Cardiac muscle cell (in vitro differentiated cells and primary cell): Measurements from ENCODE around the gene BCAP31. TPM values are rescaled to one million over a fixed set of nuclear protein-coding genes. Genes with fewer than 3 reads are reported as not detected.
"Not testable (repeated sequence)": the region's sequence is repeated elsewhere in the genome, so short reads cannot be mapped to it uniquely, and the experiment has no call there.

Source experiments
- DNase-seq, 2 donors: peaks; one replicate each; pipeline versions ENCODE4 v3.0.0 to v3.0.0-alpha.2; 2010 to 2017; ENCODE audit warnings: low read depth in 1 of 2, low spot score in 1 of 2
- H3K27ac ChIP-seq: fragments of 200-600 bp; sonication (generic); 2 replicates; pipeline ENCODE4 v1.5.1; 2016
- H3K27me3 ChIP-seq: fragments of 200-600 bp; sonication (generic); 2 replicates; pipeline ENCODE4 v1.6.0; 2016; ENCODE audit warnings: control low read depth
- H3K36me3 ChIP-seq: fragments of 200-600 bp; sonication (generic); 2 replicates; pipeline ENCODE4 v1.5.1; 2016; ENCODE audit warnings: control low read depth
- H3K4me1 ChIP-seq: fragments of 200-600 bp; sonication (generic); 2 replicates; pipeline ENCODE4 v1.8.1; 2017; ENCODE audit warnings: low read depth, mild to moderate bottlenecking, mixed run types
- H3K4me3 ChIP-seq: fragments of 200-600 bp; sonication (generic); 2 replicates; pipeline ENCODE4 v1.5.1; 2016; ENCODE audit warnings: mild to moderate bottlenecking
- H3K9me3 ChIP-seq: fragments of 200-600 bp; sonication (generic); 2 replicates; pipeline ENCODE4 v1.5.1; 2017; ENCODE audit warnings: low read depth, mild to moderate bottlenecking, control low read depth
- polyA plus RNA-seq: library from polyadenylated mRNA; unstranded; fragments of >200 nt; fragmentation: Nextera tagmentation; extraction: Ambion mirVana; gene quantifications from 2 replicates; pipeline ENCODE4 v1.2.1, GENCODE V29; 2016
- total RNA-seq: library from RNA; depleted of rRNA; stranded (reverse); fragments of >200 nt; gene quantifications from 2 replicates; pipeline ENCODE4 v1.2.3, GENCODE V29; 2016
- TF ChIP-seq, protein P1 (sequence below): IDR thresholded peaks from 2 replicates; pipeline ENCODE4 v1.5.1; 2012; ENCODE audit warnings: low read depth, mild to moderate bottlenecking, low read length

The BCAP31 gene
- total and polyA plus RNA-seq, 2 experiments from 2014 or later = 74.7 to 269 TPM

DNA sequence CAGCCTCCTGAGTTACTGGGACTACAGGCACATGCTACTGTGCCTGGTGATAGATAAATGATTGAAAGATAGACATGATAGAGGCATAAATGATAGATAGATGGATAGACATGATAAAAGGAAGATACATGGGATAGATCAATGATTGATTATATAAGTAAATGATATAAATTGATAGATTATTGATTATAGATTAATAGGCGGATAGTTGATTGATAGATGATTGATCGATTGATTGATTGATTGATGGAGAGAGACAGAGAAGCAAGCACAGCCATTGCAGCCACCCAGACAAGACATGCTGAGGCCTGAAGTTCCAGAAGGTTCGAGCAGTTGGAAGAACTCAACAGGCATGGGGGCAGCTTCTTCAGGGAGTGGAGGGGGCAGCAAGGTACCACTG lies 22.2 kb upstream of the BCAP31 start:
- no peaks in the 10 kb centered on the region for H3K9me3 ChIP-seq
- TF ChIP-seq, protein P1, sequence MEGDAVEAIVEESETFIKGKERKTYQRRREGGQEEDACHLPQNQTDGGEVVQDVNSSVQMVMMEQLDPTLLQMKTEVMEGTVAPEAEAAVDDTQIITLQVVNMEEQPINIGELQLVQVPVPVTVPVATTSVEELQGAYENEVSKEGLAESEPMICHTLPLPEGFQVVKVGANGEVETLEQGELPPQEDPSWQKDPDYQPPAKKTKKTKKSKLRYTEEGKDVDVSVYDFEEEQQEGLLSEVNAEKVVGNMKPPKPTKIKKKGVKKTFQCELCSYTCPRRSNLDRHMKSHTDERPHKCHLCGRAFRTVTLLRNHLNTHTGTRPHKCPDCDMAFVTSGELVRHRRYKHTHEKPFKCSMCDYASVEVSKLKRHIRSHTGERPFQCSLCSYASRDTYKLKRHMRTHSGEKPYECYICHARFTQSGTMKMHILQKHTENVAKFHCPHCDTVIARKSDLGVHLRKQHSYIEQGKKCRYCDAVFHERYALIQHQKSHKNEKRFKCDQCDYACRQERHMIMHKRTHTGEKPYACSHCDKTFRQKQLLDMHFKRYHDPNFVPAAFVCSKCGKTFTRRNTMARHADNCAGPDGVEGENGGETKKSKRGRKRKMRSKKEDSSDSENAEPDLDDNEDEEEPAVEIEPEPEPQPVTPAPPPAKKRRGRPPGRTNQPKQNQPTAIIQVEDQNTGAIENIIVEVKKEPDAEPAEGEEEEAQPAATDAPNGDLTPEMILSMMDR = no peak
- H3K36me3 ChIP-seq = no peaks in the 10 kb centered on the region
- H3K4me1 ChIP-seq = peaks cover 4% of the 10 kb centered on the region
- no peak for DNase-seq
- no peaks in the 10 kb centered on the region for H3K27me3 ChIP-seq
- no peak overlapping the region for H3K27ac ChIP-seq
- no peak overlapping the region for H3K4me3 ChIP-seq

DNA sequence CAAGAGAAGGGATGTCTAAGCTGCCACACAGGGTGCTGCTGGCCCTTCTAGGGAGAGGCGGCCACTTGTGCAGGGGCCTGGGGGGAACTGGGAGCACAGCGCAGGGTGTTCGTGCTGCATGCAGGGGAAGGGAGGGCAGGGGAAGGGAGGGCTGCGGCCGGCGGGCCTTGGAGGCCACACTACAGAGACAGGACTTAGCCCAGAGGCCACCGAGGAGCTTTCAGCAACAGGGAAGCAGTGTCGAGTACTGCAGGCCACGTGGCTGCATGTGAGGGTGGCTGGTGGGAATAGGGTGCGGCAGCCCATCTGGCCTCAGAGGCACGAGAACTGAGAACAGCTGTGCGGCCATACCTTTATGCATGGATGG lies 20.9 kb upstream of the BCAP31 start:
- H3K27me3 ChIP-seq, H3K9me3 ChIP-seq, H3K27ac ChIP-seq, H3K36me3 ChIP-seq, H3K4me3 ChIP-seq, H3K4me1 ChIP-seq, DNase-seq: not testable (repeated sequence)

DNA sequence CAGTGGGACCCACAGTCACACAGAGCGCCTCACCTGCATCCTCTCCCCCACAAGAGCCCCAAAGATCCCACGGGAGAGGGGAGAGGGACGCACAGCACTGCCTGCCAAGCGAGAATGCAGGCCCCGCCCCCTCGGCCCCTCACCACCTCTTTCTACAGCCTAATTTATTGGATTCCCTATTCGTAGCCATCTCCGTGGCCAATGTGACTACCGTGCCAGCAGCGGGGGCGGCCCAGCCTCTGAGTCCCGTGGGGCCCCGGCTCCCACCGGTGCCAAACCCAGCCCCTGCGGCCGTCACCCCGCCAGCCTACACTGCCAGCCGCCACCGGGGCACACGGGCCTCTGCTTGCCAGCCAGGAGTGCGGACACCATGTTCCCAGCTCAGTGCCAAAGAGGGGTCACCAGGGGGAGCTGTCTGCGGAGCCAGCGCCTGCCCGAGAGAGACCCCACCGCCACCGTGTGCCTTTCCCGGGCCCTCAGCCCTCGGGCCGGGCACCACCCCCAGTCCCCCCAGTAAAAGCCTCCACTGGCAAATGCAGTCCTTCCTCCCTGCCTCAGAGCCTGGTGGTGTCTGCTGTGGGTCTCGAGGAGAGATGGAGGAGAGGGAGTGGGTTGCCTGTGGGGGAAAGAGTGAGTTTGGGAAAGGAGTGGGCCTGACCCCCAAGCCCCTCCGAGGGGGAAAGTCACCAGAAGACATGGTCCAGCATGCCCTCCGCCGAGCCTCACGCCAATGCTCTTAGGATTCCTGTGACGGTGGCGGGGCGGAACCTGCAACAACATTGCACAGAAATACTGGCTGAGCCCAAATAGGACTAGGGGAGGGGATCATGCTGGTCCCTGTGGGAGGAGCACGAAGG lies 20.3 kb upstream of the BCAP31 start:
- H3K4me1 ChIP-seq = peaks cover 9% of the 10 kb centered on the region
- TF ChIP-seq, protein P1 = no peak
- no peak overlapping the region for H3K4me3 ChIP-seq
- H3K36me3 ChIP-seq = no peaks in the 10 kb centered on the region
- no peaks in the 10 kb centered on the region for H3K9me3 ChIP-seq
- H3K27me3 ChIP-seq = no peaks in the 10 kb centered on the region
- peak in 1 of 2 donors; percentile 11 for DNase-seq
- peak overlapping the region; percentile 60 for H3K27ac ChIP-seq

DNA sequence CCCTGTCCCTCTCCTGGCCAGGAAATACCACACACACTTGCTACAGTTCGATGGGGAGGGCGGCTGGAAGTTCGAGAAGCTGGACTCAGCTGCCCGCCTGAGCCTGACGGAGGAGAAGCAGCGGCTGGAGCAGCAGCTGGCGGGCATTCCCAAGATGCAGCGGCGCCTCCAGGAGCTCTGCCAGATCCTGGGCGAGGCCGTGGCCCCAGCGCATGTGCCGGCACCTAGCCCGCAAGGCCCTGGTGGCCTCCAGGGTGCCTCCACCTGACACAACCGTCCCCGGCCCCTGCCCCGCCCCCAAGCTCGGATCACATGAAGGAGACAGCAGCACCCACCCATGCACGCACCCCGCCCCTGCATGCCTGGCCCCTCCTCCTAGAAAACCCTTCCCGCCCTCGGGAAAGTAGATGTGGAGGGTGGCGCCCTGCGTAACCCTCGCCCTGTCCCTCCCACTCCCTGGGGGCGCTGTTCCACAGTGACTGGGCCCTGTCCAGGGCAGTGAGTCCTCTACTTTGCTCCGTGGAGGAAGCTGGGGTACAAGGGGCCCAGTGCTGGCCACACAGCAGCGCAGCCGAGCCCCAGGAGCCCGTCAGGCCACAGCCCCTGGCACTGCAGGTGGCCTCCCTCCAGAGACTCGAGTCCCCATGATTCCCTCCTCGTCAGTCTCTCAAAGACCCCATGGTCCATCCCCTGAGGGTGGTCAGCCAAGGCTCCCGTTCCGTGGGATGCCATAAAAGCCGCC lies 19.5 kb upstream of the BCAP31 start:
- not testable (repeated sequence) for H3K9me3 ChIP-seq, H3K36me3 ChIP-seq, H3K27me3 ChIP-seq, H3K4me3 ChIP-seq
- Histone ChIP-seq H3K4me1 (peaks cover 11% of the 10 kb centered on the region), H3K27ac (peak overlapping the region; percentile 60)
- DNase-seq = peak; percentile 29 to 37

DNA sequence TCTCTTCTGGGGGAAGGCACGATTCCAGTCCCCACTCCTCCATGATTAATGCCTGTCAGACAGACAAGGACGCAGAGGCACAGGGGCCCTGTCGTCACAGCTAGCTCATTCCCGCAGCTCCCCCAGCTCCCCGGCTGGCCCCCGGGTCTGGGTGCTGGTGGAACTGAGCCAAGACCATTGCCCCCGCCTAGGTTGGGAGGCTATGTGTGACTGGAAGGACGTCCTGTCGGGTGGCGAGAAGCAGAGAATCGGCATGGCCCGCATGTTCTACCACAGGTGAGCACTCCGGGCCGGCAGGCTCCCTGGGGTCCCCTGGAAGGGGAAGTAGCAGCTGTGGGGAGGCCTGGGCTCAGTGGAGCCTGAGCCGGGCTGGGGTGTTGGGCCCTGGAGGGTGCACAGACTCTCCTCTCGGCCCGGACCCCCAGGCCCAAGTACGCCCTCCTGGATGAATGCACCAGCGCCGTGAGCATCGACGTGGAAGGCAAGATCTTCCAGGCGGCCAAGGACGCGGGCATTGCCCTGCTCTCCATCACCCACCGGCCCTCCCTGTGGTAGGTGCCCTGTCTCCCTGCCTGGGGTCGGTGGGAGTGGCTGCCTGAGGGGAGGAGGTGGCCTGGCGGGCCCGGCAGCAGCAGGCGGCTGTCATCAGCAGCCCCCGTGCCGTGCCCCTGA lies 18.7 kb upstream of the BCAP31 start:
- not testable (repeated sequence) for H3K4me3 ChIP-seq, H3K9me3 ChIP-seq, H3K27me3 ChIP-seq, DNase-seq, H3K36me3 ChIP-seq
- peak overlapping the region; percentile 66 for H3K27ac ChIP-seq
- H3K4me1 ChIP-seq = peaks cover 11% of the 10 kb centered on the region

DNA sequence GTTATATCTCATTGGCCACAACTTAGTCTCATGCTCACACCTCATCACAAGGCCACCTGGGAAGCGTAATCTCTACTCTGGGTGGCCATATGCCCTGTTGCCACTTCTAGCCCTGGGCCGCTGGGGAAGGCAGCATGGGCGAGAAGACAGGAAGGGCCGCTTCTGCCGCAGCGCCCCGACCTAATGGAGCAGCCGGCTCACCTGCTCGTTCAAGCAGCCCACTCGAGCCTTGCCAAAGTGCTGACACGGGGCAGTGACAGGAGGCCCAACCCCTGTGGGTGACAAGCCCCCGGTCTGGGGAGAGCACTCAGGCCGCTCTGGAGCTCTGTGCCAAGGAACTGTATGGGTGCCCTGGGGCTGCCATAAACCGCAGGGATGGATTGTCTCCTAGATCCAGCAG lies 17.9 kb upstream of the BCAP31 start:
- not testable (repeated sequence) for H3K27me3 ChIP-seq, H3K4me3 ChIP-seq, DNase-seq, H3K9me3 ChIP-seq, H3K36me3 ChIP-seq, H3K27ac ChIP-seq
- peaks cover 11% of the 10 kb centered on the region for H3K4me1 ChIP-seq

DNA sequence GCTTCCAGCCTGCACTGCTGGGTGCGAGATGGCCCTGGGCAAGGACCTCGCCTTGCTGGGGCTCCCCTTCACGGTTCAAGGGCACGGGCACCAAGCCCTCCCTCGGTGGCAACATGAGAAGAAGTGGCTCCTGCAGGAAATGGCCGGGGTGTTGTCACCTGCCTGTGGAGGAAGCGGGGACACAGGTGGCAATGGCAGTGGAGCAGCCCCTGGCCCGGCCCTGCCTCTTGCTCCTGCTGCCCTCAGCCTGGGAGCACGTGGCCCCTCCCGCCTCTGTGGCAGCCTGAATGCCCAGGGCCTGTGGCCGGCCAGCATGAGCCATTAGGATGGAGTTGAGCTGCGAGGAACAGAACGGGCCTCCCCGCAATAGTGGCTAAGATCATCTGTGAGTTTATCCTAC lies 17.3 kb upstream of the BCAP31 start:
- Histone ChIP-seq H3K36me3 (no peaks in the 10 kb centered on the region), H3K4me3 (no peak overlapping the region), H3K27ac (no peak overlapping the region), H3K27me3 (no peaks in the 10 kb centered on the region), H3K4me1 (peaks cover 11% of the 10 kb centered on the region), H3K9me3 (no peaks in the 10 kb centered on the region)
- TF ChIP-seq, protein P1 = no peak
- no peak for DNase-seq
